K562 (cell line): ENCODE data around the gene NECTIN4. TPM values are rescaled to one million over a fixed set of nuclear protein-coding genes. Genes with fewer than 3 reads are reported as not detected.

ENCODE experiments used
- ARID1B ChIP-seq: fragments of 450-650 bp; IDR thresholded peaks from 2 replicates; pipeline ENCODE4 v1.6.1; 2016; ENCODE audit warnings: antibody characterized with exemption, mild to moderate bottlenecking, inconsistent platforms
- CTBP1 ChIP-seq: fragments of 450-650 bp; IDR thresholded peaks from 2 replicates; pipeline ENCODE4 v1.6.1; 2016; ENCODE audit warnings: borderline replicate concordance
- EP400 ChIP-seq: fragments of 450-650 bp; IDR thresholded peaks from 2 replicates; pipeline ENCODE4 v1.6.1; 2017; ENCODE audit warnings: antibody characterized with exemption, mild to moderate bottlenecking, moderate library complexity
- PHF21A ChIP-seq: fragments of 450-650 bp; IDR thresholded peaks from 2 replicates; pipeline ENCODE4 v1.6.1; 2017; ENCODE audit warnings: low read depth, borderline replicate concordance
- PML ChIP-seq: IDR thresholded peaks from 2 replicates; pipeline ENCODE4 v1.6.1; 2012; ENCODE audit warnings: low read length, inconsistent platforms
- POLR2H ChIP-seq: IDR thresholded peaks from 2 replicates; pipeline ENCODE4 v1.6.1; 2016; ENCODE audit warnings: missing genetic modification characterization, low read depth, mild to moderate bottlenecking, control low read depth, missing compliant biosample characterization, moderate library complexity
- RBM14 ChIP-seq: fragments of 200-400 bp; formaldehyde crosslinking; IDR thresholded peaks from 2 replicates; pipeline ENCODE4 v1.6.1; 2018; ENCODE audit warnings: low read depth, mild to moderate bottlenecking, low read length, moderate library complexity, borderline replicate concordance; ENCODE audit not compliant: insufficient read depth
- RBM22 ChIP-seq: fragments of 200-400 bp; formaldehyde crosslinking; IDR thresholded peaks from 2 replicates; pipeline ENCODE4 v1.6.1; 2018; ENCODE audit warnings: low read length, low read depth; ENCODE audit not compliant: poor library complexity, severe bottlenecking
- SNRNP70 ChIP-seq: fragments of 200-400 bp; formaldehyde crosslinking; optimal IDR thresholded peaks from 2 replicates; pipeline ENCODE3; 2017; ENCODE audit warnings: low read depth, low read length
- ZKSCAN8 ChIP-seq: fragments of 200-800 bp; sonication (Bioruptor generic); IDR thresholded peaks from 2 replicates; pipeline ENCODE4 v1.6.1; 2016; ENCODE audit warnings: missing genetic modification characterization, missing compliant biosample characterization
- ZNF175 ChIP-seq: fragments of 200-800 bp; sonication (Bioruptor generic); IDR thresholded peaks from 2 replicates; pipeline ENCODE4 v1.6.1; 2016; ENCODE audit warnings: low read depth, mild to moderate bottlenecking, missing genetic modification characterization, missing compliant biosample characterization
- ZNF23 ChIP-seq: fragments of 250-450 bp; sonication (Bioruptor Pico); IDR thresholded peaks from 2 replicates; pipeline ENCODE4 v1.4.0; 2020; ENCODE audit warnings: mild to moderate bottlenecking
- ZNF239 ChIP-seq: fragments of 250-450 bp; sonication (Bioruptor Pico); IDR thresholded peaks from 2 replicates; pipeline ENCODE4 v1.4.0; 2020; ENCODE audit warnings: mild to moderate bottlenecking
- ZNF76 ChIP-seq: fragments of 250-450 bp; sonication (Bioruptor Pico); IDR thresholded peaks from 2 replicates; pipeline ENCODE4 v1.4.0; 2020; ENCODE audit warnings: mild to moderate bottlenecking, moderate library complexity, borderline replicate concordance
- polyA plus RNA-seq, 8 experiments: library from polyadenylated mRNA; depleted of rRNA in 4 of 8; stranded (reverse) in 5 of 8; unstranded in 3 of 8; fragments of >200 nt; fragmentation: Nextera tagmentation in 2 of 8; fragmentation: Illumina TruSeq in 1 of 8; extraction: Ambion mirVana in 2 of 8; extraction: Trizol in 1 of 8; gene quantifications; 2 replicates each; pipeline versions ENCODE4 v1.2.1 to v1.2.3, GENCODE V29; 2011 to 2014; ENCODE audit warnings: inconsistent platforms in 1 of 8, missing spikeins in 1 of 8
- total RNA-seq, 7 experiments: library from RNA; depleted of rRNA in 6 of 7; stranded (reverse); fragments of >200 nt in 6 of 7; fragmentation: Illumina TruSeq in 2 of 7; extraction: Trizol in 2 of 7; gene quantifications; 2 replicates each; pipeline versions ENCODE4 v1.2.1 to v1.2.3, GENCODE V29; 2011 to 2021; ENCODE audit warnings: low replicate concordance in 1 of 7
- TF ChIP-seq, protein P1 (sequence below): sonication (generic); formaldehyde crosslinking; IDR thresholded peaks from 2 replicates; pipeline ENCODE4 v1.8.0; 2022; ENCODE audit warnings: missing genetic modification reagents, mild to moderate bottlenecking, borderline replicate concordance
- TF ChIP-seq, protein P2 (sequence below): fragments of 250-450 bp; sonication (Bioruptor Pico); IDR thresholded peaks from 2 replicates; pipeline ENCODE4 v1.5.0; 2022; ENCODE audit warnings: mild to moderate bottlenecking
- TF ChIP-seq, protein P3 (sequence below): fragments of 450-650 bp; IDR thresholded peaks from 2 replicates; pipeline ENCODE4 v1.6.1; 2016; ENCODE audit warnings: antibody characterized with exemption
- TF ChIP-seq, protein P4 (sequence below): fragments of 450-650 bp; IDR thresholded peaks from 2 replicates; pipeline ENCODE4 v1.6.1; 2017; ENCODE audit warnings: antibody characterized with exemption
- TF ChIP-seq, protein P5 (sequence below): fragments of 450-650 bp; IDR thresholded peaks from 2 replicates; pipeline ENCODE4 v1.6.1; 2016

The NECTIN4 gene
- total and polyA plus RNA-seq, 9 of the 15 experiments (the other 6 are each of a cell fraction or from before 2014, with no cell fraction given) = 0.01 to 0.09 TPM; not detected in 7

DNA sequence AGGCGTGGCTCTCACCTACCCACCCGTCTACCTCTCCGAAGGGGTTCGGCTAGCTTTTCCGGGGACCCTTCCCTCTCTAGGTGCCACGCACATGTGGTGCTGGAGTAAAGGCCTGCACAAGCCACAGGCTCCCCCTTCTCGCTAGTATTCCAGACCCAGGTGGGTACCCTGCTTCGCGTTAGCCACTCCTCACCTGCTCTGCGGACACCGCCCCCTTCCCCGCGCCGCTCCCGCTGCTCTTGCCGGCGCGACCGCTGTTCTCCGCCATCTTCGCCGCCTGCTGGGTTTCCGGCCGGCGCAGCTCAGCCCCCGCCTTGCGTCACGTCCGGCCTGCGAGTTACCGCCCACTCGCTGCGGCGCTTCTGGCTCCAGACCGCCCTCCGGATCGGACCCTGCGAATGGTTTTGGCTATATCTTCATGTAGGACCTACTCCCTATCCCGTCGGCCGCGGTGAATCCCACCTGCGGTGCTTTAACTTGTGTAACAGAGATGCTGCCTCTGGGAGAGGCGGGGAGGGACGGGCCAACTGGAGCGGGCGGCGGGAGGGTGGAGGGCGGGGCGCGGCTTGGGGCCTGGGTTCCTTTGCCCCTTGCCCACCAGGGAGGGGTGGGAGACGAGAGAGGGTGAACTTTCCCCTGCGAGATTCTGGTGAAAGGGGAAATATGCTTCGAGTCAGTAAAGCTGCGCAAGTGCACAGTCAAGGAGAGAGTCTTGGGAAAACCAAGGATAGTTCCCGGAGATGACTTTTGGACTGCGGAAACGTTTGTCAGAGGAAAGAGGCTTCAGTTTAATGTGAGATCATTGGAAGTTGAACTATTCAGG is 28.6 kb upstream of the NECTIN4 start, which contains the start of the genes NIT1 and PFDN2 (continued):
- TF ChIP-seq, protein P1, sequence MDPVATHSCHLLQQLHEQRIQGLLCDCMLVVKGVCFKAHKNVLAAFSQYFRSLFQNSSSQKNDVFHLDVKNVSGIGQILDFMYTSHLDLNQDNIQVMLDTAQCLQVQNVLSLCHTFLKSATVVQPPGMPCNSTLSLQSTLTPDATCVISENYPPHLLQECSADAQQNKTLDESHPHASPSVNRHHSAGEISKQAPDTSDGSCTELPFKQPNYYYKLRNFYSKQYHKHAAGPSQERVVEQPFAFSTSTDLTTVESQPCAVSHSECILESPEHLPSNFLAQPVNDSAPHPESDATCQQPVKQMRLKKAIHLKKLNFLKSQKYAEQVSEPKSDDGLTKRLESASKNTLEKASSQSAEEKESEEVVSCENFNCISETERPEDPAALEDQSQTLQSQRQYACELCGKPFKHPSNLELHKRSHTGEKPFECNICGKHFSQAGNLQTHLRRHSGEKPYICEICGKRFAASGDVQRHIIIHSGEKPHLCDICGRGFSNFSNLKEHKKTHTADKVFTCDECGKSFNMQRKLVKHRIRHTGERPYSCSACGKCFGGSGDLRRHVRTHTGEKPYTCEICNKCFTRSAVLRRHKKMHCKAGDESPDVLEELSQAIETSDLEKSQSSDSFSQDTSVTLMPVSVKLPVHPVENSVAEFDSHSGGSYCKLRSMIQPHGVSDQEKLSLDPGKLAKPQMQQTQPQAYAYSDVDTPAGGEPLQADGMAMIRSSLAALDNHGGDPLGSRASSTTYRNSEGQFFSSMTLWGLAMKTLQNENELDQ (CRISPR knock-in tag) = no peak
- TF ChIP-seq EP400 = peak; percentile 91
- TF ChIP-seq, protein P2, sequence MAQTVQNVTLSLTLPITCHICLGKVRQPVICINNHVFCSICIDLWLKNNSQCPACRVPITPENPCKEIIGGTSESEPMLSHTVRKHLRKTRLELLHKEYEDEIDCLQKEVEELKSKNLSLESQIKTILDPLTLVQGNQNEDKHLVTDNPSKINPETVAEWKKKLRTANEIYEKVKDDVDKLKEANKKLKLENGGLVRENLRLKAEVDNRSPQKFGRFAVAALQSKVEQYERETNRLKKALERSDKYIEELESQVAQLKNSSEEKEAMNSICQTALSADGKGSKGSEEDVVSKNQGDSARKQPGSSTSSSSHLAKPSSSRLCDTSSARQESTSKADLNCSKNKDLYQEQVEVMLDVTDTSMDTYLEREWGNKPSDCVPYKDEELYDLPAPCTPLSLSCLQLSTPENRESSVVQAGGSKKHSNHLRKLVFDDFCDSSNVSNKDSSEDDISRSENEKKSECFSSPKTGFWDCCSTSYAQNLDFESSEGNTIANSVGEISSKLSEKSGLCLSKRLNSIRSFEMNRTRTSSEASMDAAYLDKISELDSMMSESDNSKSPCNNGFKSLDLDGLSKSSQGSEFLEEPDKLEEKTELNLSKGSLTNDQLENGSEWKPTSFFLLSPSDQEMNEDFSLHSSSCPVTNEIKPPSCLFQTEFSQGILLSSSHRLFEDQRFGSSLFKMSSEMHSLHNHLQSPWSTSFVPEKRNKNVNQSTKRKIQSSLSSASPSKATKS (CRISPR knock-in tag) = no peak
- TF ChIP-seq ZKSCAN8 (CRISPR knock-in tag) = no peak
- TF ChIP-seq ZNF76 (CRISPR knock-in tag) = no peak
- no peak for TF ChIP-seq ZNF23 (CRISPR knock-in tag)
- TF ChIP-seq, protein P3, sequence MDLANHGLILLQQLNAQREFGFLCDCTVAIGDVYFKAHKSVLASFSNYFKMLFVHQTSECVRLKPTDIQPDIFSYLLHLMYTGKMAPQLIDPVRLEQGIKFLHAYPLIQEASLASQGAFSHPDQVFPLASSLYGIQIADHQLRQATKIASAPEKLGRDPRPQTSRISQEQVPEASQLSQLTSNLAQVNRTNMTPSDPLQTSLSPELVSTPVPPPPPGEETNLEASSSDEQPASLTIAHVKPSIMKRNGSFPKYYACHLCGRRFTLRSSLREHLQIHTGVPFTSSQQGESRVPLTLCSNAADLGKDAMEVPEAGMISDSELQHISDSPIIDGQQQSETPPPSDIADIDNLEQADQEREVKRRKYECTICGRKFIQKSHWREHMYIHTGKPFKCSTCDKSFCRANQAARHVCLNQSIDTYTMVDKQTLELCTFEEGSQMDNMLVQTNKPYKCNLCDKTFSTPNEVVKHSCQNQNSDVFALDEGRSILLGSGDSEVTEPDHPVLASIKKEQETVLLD = 0 out of 2 replicates have a peak, but pooled peaks have one; percentile 3
- peak; percentile 78 for TF ChIP-seq PML
- no peak for TF ChIP-seq PHF21A
- no peak for TF ChIP-seq RBM14
- TF ChIP-seq ZNF239 = no peak
- no peak for TF ChIP-seq RBM22
- TF ChIP-seq ZNF175 (CRISPR knock-in tag) = no peak
- TF ChIP-seq ARID1B = 0 out of 2 replicates have a peak, but pooled peaks have one; percentile 25
- TF ChIP-seq, protein P4, sequence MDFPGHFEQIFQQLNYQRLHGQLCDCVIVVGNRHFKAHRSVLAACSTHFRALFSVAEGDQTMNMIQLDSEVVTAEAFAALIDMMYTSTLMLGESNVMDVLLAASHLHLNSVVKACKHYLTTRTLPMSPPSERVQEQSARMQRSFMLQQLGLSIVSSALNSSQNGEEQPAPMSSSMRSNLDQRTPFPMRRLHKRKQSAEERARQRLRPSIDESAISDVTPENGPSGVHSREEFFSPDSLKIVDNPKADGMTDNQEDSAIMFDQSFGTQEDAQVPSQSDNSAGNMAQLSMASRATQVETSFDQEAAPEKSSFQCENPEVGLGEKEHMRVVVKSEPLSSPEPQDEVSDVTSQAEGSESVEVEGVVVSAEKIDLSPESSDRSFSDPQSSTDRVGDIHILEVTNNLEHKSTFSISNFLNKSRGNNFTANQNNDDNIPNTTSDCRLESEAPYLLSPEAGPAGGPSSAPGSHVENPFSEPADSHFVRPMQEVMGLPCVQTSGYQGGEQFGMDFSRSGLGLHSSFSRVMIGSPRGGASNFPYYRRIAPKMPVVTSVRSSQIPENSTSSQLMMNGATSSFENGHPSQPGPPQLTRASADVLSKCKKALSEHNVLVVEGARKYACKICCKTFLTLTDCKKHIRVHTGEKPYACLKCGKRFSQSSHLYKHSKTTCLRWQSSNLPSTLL = no peak
- peak; percentile 77 for TF ChIP-seq POLR2H
- no peak for TF ChIP-seq SNRNP70
- TF ChIP-seq, protein P5, sequence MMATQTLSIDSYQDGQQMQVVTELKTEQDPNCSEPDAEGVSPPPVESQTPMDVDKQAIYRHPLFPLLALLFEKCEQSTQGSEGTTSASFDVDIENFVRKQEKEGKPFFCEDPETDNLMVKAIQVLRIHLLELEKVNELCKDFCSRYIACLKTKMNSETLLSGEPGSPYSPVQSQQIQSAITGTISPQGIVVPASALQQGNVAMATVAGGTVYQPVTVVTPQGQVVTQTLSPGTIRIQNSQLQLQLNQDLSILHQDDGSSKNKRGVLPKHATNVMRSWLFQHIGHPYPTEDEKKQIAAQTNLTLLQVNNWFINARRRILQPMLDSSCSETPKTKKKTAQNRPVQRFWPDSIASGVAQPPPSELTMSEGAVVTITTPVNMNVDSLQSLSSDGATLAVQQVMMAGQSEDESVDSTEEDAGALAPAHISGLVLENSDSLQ = no peak
- no peak for TF ChIP-seq CTBP1
